ENCODE data around the gene RRBP1.

The RRBP1 gene

DNA sequence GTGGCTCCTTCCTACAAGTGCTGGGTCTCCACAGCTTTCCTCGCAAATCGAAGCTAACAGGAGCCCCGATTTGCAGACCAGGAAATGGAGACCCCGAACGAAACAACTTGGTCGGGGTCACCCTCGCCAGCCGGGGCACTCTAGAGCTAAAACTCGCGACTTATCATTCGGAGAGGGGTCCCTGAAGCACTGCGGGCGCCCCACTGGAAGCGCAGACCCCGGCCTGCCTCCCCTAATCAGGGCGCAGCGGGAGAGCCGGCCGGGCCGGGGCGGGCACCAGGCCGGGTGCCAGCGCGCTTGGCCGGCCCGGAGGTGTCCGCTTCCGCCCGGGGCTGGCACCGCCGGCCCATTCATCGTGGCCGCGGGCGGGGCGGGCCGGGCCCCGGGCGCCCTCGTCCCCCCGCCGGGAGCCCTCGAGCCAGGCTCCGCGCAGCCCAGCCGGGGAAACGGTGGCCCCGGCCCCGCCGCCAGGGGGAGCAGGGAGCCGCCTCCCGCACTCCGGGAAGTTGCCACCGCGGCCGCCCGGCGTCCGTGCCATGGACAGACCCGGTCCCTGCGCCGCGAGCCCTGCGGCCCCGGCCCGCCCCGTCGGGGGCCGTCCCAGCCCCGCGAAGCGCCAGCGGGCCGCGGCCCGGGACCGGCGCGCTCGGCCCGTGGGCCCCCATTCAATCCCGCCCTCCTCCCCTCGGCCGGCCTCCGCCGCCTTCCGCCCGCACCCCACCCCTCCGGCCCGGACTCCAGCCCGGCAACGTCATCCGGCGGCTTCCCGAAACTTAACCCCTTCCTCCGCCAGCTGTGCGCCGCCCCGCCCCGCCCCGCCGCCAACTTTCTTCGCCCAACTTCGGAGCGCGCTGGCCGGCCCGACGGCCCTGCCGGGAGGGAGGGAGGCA is 961 bp downstream of the RRBP1 start:
- DNase-seq (ENCODE audit: low spot score) = peak; percentile 86

DNA sequence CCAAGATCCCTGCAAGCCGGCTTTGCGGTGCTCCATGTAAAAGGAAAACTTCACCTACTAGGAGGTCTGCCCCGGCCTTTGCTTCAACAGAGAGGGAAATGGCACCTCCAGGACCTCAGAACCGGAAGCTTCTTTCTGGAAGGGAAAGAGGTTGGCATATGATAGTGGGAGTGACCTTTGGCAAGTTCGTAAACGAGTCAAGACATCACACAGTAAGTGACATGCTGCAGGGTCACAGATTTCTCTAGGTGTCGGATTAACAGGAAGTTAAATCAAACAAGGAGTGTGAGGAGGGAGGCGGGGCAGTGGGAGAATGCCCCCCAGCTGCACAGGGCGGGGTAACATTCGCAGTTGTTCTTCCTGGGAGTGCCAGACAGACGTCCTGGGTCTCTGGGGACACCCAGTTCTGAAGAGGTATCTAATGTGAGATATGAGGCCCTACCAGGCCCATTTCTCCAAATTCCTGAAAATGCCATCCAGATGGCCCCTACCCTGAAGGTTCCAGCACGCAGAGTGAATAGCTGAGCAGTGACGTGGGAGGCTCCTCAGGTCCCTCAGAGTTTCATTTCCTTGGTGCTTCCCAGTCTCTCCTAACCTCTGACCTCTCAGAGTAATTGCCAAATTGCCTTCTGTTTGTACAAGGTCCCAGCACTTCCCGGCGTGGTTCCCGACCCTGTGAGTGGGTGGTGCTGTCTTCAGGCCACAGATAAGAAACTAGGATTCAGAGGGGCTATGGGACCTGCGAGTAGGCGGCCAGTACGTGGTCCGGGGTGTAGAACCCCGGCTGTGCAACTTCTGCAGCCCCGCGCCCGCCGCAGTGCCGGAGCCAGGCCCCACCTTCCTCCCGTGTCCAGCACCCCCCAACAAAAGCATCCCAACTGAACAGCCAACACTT is 1.9 kb downstream of the RRBP1 start:
- DNase-seq (ENCODE audit: low spot score) = peak; percentile 84

DNA sequence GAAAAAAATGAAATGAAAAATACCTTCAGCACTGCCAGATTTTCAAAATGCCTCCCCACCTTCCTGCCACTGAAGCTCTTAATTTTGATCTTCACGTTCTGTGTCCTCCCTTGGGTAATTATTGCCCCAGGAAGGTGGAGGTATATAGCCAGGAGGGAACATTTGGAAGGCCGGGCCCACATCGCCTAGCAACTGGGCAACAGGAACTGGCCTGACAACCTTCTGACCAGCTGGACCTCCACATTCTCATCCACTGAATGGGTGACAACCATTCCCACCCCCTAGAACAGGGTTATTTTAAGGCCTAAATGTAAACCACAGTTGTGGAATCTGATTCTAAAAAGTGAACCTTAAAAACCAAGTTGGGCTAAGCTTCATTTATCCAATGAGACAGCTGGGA is 3.2 kb downstream of the RRBP1 start:
- DNase-seq (ENCODE audit: low spot score) = no peak

DNA sequence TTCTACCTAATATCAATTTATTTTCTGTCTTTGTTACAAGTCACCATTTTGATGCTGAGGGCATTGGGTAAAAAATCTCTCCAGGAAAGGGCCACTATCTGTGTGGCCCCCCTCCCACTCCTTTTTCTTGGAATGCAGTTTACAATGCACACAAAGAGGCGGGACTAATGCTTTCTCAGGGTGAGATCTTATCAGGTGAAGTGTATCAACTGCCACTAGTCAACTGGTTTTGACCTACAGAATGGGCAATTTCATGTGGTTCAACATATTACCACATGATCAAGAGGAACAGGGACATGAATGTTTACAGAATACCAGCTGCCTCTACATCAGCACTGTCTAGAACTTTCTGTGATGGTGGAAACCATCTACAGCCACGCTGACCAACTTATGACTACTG is 3.7 kb downstream of the RRBP1 start:
- DNase-seq (ENCODE audit: low spot score) = no peak

DNA sequence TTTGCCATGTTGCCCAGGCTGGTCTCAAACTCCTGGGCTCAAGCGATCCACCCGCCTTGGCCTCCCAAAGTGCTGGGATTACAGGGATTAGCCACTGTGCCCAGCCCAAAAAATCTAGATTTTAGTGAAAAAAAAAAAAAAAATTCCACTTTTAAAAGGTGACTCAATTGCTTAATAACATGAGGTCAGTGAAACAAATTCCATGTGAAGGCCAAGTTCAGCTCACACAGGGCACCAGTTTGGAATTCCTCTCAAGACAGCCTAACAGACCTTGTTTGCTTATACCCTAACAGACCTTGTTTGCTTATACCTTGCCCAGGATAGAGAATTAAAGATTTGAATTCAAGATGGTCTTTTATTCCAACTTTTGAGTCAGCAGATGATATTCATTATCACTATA is 5.1 kb downstream of the RRBP1 start:
- DNase-seq (ENCODE audit: low spot score) = no peak

DNA sequence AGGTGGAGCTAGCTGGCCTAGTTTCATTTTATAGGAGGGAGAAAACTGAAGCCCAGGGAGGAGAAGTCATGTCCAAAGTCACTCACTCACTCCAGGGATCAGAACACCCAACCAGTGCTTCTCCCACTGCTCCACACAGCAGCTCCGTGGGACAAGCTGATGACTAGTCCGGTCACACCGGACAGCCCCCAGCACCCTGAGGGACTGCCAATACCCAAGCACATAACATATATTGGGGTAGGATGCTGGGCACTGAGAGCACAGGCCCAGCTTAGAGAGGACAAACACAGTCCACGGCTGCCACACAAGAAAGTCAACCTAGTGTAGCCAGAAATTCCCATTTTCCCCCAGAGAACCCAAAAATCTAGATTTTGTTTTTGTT is 5.7 kb downstream of the RRBP1 start:
- DNase-seq (ENCODE audit: low spot score) = no peak

DNA sequence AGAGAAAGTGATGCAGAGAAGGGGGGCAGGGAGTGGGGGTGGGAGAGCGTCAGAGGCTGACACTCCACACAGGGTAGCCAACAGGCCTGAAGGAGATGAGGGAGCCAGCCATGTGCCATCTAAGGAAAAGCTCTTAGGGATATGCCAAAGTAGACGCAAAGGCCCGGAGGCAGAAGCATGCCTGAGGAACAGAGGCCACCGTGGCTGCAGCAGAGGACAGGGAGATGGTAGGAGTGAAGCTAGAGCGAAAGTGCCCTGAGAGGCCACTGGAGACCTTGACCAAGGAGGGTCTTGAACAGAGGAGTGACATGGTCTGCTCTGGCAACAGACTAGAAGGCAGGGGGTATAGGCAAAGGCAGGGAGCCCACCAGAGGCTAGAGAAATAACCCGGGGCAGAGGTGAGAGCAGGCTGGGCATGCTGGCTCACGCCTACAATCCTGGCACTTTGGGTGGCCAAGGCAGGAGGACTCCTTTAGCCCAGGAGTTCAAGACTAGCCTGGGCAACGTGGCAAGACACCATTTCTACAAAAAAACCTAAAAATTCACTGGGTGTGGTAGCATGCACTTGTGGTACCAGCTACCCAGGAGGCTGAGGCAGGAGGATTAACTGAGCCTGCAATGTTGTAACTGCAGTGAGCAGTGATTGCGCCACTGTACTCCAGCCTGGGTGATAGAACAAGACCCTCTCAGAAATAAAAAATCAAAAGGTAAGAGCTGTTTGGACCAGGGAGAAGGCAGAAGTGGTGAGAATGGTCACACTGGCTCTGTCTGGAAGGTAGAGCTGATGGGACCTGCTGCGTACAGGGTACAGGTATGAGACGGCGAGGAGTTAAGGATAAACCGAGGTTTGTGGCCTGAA is 6.3 kb downstream of the RRBP1 start:
- no peak for DNase-seq (ENCODE audit: low spot score)

DNA sequence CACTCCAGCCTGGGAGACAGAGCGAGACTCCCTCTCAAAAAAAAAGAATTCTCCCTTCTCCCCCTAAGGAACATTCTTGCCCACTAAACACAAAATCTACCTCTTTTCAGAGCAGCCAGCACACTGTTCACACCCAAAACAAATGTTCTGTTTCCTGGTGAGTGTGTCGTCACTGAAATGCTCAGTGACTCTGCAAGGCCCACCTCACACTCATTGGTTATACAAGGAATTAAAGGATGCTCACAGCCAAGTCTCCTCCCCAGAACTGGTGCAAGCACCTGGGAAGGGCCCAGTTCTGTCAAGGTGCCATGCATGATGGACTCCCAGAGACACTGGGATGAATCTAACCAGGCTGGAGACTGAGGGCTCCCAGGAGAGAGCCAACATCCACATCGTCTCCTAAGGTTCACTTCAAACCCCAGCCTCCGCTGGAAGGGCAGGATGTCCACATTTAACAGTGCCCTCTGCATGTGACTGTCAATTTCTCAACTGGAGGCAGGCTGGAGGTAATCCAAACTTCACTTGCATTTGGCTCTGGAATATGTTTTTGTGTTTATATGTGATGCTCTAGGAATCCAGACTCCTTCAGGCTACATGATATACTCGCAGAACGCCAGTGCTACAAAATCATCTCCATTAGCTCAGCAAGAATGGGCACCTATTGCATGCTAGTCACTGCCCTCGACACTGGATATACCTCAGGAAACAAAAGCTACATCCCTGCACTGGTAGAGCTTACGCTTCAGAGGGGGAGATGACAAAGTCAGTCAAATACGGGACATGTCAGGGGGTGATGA is 7.1 kb downstream of the RRBP1 start:
- no peak for DNase-seq (ENCODE audit: low spot score)

DNA sequence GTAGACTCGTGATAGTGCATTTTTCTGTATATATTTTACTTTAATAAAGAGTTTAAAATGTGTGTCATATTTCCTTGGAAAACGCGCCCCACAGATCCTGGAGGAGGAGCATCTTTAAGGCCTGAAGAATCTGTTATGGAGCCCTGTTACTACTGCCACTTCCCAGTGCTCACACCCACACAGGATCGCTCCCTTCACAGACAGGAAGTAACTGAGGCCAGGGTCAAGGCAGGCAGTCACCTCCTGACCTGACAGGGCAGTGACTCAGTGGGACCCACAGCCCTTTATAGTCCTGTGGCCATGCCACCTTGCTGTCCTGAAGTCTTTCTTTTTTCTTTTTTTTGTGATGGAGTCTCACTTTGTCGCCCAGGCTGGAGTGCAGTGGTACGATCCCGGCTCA is 9.0 kb downstream of the RRBP1 start:
- DNase-seq (ENCODE audit: low spot score) = no peak

DNA sequence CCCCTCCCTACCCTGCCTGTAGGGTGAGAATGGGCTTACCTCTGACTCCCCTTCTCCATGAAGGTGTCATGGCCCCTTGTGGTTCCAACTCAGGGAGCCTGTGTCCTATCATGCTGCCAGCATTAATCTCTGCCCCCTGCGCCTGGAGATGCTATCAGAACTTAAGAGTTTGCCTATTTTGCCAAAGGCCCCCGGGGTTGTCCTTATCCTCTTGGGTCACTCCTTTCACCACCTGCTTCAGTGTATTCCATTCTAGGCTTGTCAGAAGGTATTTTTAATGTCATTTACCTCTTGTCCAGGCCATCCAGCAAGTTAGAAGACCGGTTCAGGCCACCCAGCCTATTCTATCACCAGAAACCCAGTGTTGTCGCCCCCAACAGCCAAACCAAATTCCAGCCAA is 10.5 kb downstream of the RRBP1 start:
- no peak for DNase-seq (ENCODE audit: low spot score)

DNA sequence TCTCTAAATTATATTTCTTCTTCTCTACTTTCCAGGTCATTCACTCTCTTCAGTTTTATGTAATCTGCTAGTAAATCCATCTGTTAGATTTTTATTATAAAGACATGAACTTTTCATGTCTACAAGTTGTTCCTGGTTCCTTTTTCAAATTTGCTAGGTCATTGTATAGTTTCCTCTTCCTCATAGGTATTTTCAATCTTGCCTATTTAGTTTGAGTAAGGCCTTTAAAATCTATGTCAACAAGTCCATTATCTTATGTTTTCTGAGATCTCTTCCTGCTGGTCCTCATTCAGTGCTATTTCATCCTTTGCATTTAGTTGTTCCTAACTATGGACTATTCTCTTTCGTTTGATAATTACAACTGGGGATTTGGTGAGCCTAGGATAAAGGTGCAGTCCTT is 11.0 kb downstream of the RRBP1 start:
- no peak for DNase-seq (ENCODE audit: low spot score)

DNA sequence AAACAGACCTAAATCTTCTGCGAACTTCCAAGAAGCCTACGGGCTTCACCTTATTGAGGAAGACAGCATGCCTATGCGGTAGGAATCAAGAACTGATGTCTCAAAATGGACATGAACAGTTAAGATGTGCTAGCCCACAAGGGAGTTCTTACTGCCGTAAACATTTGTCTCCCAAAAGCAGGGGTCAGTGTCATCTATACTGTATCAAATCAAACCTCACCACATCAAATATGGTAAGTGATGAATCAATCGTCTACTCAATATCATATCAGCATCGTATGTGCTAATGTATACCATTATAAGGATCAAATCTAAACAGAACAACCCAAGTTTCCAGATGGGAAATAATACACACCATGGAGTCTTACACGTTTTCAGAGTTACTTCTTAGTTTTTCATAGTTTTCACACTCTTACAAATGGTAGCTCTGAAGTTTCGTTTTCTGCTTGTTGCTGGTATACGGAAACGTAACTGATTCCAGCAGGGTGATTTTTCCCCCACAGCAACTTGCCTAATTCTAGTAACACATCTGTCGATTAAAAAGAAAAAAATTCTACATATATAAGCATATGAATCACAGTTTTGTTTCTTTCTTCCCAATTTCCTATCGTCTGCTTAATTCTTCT is 12.6 kb downstream of the RRBP1 start:
- no peak for DNase-seq (ENCODE audit: low spot score)

DNA sequence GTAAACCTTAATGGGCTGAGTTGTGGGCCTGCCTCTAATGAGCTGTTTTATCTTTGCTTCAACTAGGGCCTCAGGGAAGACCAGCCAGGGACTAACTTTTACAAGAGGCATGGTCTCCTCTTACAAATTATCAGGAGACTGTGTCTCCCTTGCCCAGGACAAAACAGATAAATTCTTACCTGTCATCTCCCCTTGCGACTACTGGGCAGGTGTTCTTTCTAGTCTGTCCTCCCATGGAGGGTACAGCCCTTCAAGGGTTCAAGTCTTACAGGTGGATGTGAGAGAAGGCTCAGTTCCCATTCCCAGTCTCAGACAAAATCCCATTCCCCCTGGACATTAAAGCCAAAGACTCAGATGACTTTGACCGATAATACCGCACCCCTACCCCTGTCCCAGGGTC is 13.6 kb downstream of the RRBP1 start:
- no peak for DNase-seq (ENCODE audit: low spot score)

DNA sequence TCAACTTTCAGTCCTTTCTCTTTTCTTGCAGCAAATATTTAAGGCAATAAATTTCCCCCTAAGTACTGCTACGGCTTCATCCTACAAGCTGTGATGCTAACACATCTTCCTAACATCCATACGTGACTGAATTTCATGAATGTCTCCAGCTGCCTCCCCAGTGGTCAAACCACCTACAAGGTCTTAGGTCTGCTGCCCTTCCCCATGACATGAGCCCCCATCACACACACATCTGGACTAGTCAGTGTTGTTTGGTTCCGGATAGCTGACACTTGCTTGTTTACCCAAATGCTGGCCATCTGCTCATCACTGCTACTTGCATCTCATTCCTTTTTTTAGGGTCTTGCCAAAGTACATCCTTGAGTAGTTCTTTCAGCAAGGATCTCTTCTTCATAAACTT is 14.6 kb downstream of the RRBP1 start:
- no peak for DNase-seq (ENCODE audit: low spot score)

DNA sequence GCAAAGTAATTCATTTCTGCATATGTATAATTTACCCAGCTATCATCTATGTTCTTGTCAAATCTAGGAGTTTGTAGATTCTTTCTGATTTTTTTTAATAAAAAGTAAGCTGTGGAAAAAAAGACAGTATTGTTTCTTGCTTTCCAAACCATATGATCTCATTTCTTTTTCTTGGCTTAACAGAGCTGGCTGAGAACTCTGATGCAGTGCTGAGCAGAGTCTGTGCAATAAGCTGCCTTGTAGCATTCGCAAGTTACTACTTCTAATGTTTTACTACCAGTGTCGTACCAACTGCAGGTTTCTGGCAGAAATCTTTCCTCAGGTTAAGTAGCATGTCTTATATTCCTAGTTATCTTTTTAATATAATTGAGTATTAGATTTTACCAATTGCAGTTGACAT is 15.6 kb downstream of the RRBP1 start:
- DNase-seq (ENCODE audit: low spot score) = no peak

DNA sequence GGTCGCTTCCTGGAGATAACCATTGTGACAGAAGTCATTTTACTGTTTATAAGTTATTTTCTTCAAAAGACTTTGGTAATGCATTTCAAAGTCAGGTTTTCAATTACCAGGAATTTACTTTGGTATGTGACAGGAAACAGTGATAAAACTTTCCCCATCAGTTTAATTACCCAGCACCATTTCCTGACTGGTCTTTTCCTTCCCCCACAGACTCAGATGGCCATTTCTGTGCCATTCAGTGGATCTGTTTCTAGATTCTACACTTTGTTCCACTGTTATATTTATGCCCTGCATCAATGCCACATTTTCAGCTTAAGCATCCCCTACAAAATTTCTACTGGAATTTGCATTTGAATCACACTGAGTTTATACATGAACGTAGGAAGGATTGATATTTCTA is 16.3 kb downstream of the RRBP1 start:
- no peak for DNase-seq (ENCODE audit: low spot score)

DNA sequence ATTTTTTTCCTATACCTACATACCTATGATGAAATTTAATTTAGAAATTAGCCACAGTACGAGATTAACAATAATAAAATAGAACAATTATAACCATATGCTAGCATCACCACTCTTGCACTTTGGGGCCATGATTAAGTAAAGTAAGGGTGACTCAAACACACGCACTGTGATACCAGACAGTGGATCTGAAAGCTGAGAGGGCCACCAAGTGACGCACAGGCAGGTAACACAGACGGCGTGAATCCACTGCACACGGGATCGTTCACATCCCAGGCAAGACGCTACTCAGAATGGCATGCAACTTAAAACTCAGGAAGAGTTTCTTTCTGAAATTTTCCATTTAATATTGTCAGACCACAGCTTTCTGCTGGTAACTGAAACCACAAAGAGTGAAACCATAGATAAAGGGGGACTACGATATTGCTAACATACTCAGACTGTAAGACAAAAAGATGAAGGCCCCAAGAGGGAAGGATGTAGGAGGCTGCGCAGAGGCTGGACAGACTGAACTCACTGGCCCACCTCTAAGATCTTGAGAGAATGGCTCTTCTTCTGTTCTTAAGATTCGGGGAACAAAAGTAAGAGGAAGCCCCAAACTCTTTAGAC is 17.9 kb downstream of the RRBP1 start:
- no peak for DNase-seq (ENCODE audit: low spot score)

DNA sequence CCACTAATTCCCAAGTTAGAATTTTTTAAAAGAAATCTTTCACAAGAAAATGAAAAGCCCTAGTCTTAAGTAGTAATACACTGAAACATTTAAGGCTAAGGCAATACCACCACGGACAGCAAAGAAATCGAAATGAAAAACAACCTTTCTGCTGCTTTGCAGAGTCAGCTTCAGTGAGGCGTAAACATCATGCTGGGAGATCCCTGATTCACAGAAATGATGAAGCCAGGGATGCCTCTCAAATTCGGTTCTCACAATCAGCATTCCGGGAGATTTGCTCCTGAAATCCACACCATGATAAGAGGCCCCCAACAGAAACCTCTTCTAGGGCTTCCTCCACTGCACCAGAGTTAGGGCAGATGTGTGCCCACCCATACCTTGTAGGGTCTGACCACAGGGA is 18.6 kb downstream of the RRBP1 start:
- DNase-seq (ENCODE audit: low spot score) = no peak

DNA sequence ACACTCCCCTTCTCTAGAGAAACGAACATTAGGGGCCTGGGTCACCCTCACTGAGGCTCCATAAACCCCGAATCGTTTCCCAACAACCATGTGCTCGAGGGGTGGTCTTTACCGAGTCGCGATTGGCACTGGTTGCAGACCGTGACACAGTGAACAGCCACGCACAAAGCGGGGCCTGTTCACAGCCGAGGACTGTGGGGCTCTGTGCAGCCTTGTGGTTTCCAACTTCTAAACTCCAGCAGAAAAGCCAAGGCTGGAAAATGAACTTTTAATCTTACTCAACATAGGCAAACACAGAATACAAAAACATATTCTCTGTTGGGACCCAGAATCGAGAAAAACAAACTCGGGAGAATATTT is 19.0 kb downstream of the RRBP1 start:
- DNase-seq (ENCODE audit: low spot score) = no peak

DNA sequence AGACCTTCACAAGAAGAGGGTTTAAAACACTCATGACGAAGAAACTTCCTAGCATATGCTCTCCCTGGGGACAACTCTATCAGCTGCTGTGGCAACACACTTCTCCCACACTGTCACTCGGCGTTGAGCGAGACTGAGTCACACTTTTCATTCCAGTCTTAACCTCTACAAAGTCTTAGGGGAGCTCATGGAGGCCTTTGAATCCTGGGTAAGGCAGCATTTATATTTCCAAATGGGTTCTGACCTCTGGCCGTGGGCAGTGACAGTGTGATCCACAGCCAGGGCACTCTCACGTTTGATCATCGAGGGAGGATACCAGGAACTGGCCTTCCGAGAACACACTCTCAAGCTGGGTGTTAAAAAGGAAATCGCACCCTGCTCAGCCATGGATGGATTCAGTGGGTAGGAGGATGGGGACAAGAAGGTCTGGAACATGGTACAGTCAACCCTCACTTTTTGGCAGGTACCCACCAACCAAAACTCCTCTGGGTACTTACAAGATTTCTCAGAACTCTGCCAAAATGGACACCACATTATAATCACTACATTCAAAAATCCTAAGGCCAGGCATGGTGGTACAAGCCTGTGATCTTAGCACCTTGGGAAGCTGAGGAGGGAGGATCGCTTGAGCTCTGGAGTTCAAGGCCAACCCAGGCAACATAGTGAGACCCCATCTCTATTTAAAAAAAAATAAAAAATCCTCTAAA is 19.6 kb downstream of the RRBP1 start:
- DNase-seq (ENCODE audit: low spot score) = peak; percentile 14

Data from RKO (cell line).